NK-92 treated with Interleukin-12 subunit alpha and Interleukin-12 subunit beta, amount 100 ng/mL, for 24 hours (cell line): ENCODE data around the gene ZNF749.

ENCODE experiments used
- DNase-seq: peaks from one replicate; lab custom pipeline; 2025; lab: John Stamatoyannopoulos, UW

The ZNF749 gene

DNA sequence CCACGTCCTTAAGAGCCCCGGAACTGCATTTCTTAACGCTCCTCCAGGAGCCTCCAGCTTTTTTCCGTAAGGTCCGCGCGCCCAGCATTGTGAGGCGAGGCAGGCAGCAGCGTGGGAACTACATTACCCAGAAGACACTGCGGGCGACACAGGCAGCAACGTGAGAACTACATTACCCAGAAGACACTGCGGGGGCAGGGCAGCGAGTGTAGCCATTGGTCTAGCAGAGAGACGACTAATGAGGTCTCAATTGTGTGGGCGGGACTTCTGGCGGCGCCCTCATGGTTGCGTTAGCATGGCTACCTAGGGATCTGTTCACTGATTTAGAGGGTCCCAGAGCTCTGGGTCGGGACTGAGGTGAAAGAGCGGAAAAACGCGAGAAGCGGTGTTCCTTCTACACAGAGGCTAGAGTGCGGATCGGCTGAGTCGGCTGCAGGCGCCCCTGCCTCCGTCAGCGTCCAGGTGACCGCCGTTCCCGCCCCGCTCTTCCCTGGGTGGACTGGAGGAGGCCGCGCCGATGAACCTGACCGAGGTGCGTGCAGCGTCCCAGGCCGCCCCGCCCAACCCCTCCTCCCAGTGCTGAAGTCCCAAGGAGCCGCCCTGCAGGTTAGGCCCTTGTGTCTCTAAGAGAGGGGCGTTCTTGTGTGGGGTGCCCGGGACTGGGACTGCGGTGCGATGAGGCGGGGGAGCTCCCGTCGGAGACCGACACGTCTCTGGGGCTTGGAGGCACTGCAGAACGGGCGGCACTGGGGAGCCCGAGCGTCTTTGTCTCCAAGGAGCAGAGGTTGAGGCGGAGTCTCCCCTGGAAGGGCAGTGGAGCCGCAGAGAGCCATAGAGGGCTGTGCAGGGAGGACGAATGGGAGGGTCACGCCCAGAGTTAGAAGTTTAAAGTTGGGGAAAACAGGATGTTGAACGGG is at the start of gene ZNF749:
ZNF749 (plus strand) TSS at position 264 of the 917 bp plus-strand sequence; CDS start at position 518, 254 bp downstream.
- DNase-seq, result peak; percentile 96

DNA sequence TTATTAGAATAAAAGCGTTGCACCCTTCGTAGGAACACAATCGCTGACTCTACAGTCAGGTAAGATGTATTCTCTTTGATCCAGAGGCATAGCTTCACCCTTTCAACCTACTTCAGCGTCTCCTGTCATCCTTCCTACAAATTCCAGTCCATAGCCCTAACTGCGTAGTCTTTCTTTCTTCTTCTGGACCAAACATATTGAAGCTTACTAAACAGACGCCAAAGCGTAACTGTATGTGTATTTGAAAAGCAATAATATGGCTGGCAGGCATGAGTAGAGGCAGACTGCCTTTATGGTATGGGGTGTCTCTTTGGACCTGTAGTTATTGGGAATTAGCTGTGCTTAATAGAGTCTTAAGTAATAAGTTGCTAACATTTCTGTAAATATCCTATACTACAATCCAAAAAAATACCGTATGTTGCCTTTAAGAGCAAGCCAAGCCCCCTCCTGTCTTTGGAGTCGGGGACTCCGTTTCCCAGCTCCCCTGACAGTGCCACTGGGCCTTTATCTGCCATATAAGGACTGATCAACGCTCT is 45.9 kb upstream of the ZNF749 start:
- DNase-seq, result no peak

DNA sequence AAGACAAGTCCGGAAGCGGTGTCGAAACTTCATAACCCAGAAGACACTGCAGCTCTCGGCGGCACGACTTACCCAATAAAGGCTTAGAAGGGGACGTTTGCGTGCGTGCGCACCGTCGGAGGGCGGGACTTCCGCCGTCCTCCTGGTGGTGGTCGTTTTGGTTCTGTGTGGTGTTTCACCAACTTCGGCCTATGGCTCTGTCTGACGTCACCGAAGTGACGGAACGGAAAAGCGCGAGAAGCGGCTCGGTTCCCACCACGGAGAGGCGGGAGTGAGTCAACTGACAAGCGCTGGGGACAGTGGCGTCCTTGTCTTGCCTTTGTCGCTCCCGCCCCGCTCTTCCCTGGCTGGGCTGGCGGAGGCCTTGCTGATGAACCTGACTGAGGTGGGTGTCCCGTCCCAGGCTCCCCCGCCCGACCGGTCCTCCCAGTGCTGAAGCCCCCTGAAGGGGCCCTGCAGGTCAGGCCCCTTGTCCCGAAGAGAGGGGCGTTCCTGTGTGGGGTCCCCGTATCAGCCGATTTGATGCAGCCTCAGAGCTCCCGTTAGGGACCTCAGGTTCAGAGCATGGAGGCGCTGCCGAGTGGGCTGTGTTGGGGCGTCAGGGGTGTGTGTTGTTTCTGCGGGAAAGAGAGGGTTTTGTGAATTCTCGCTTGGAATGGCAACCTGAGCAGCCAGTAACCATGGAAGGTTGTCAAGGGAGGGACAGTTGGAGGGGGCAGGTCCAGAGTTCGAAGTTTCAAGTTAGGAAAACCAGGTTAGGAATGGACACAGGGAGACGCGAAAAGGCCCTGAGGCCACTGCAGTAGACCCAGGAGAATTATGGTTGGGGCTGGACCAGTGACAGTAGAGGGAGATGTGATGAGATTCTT is 45.2 kb upstream of the ZNF749 start, which contains the start of gene ZNF548:
ZNF548 (plus strand) TSS at position 125 of the 869 bp plus-strand sequence; CDS start at position 371, 246 bp downstream.
- DNase-seq, result peak; percentile 95

DNA sequence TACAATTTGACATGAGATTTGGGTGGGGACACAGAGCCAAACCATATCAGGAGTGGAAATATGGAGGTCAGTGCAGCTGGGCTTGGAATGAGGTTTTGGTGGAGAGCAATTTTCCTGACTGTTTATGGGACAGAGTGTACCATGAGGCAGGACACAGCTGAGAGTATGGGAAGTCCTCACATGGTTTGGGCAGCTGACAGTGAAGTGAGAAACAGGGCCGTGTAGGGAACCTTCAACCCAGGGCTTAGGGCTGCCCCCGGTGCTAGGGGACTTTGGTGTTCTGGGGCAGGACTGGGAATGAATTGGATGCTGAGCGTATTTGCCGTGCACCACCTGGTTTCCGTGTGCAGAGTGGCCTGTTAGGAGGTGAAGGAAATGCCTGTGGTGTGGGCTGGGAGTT is 39.4 kb upstream of the ZNF749 start:
- DNase-seq, result no peak

DNA sequence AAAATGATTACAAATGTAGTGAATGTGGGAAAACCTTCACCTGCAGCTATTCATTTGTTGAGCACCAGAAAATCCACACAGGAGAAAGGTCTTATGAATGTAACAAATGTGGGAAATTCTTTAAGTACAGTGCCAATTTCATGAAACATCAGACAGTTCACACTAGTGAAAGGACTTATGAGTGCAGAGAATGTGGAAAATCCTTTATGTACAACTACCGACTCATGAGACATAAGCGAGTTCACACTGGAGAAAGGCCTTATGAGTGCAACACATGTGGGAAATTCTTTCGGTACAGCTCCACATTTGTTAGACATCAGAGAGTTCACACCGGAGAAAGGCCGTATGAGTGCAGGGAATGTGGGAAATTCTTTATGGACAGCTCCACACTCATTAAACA is 36.3 kb upstream of the ZNF749 start:
- no peak for DNase-seq

DNA sequence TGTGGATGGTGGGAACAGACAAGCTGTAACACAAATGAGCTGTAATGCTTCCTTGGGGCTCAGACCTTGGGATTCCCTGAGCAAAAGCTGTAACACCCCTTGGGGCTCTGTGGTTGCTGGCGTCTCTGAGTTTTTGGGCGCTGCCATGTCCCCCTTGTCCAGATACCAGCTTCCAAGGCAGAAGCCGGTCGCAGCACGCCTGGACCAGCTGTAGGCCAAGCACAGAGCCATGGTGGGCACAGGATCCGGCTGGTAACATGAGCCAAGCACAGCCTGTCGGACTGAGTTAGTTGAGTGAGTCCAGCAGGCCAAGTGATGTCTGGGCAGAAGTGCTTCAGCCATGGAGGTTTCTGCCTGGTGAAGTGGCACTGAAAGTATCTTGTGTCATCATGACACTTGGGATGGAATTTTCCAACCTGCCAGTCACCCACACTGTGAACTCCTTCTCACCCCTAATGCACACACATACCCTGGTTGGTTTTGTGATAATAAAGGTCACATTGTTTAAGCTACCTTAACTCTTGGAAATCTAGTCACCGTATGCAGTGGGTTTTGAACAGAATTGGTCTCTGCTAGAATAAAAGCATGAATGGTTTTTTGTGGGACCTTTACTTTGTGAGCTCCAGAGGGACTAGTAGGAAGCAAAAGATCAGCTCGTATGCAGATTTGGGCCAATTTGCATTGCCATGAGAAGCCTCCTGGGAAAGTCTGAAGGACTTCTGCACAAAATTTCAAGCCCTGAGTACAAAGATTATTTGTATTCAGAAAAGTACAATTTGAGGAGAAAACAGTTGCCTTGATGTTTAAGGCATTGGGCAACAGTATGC is 31.2 kb upstream of the ZNF749 start:
- DNase-seq, result no peak

DNA sequence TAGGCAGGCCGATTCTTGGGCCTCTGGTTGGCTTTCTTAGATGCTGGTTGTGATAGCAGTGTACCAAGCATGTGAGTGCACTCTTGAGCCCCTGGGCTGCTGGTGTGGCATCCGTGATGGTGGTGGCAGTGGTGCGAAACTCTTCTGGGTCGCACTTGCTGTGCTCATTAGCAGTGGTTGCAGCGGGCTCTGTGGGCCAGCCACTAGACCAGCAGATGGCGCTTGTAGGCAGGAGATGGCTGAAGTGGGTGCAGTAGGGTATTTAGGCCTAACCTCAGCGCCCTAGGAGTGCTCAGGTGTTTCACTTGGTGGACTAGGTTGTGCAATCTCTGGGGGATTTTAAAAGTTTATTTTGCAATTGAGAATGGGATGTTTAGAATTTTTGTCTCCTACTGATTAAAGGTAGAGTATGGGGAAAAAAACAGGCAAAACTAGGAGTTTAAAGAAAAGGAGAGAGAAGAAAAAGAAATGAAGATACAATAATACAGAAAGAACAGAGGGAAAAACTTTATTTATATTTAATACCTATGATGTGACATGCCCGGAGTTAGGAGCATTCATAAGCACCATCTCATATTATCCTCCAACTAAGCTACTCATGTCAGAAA is 28.5 kb upstream of the ZNF749 start:
- peak; percentile 50 for DNase-seq

DNA sequence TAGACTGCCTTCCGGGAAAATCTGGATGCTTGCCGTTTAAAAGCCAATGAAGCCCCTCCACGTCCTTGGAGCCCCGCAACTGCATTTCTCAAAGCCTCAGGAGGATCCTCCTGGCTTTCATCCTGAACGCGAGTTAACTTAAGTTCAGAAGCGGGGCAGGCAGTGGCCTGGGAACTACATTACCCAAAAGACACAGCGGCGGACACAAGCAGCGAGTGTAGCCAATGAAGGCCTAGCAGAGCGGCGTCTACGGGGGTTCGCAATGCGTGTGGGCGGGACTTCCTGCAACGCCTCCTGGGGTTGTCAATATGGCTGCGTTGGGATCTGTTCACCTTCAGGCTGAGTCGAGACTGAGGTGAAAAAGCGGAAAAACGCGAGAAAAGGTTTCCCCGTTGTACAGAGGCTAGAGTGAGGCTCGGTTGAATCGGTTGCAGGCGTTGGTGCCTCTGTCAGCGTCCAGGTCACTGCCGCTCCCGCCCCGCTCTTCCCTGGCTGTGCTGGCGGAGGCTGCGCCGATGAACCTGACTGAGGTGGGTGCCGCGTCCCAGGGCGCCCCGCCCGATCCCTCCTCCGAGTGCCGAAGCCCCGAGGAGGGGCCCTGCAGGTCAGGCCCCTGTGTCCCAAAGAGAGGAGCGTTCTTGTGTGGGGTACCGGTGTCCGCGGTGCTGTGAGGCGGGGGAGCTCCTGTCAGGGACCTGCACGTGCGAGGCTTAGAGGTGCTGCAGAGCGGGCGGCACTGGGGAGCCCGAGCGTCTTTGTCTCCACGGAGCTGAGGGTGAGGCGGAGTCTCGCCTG is 24.1 kb upstream of the ZNF749 start, which contains the start of gene ZNF17:
ZNF17 (plus strand) TSS at position 285 of the 795 bp plus-strand sequence. CDS start 2,455 bp downstream, outside the sequence.
- DNase-seq, result peak; percentile 88

DNA sequence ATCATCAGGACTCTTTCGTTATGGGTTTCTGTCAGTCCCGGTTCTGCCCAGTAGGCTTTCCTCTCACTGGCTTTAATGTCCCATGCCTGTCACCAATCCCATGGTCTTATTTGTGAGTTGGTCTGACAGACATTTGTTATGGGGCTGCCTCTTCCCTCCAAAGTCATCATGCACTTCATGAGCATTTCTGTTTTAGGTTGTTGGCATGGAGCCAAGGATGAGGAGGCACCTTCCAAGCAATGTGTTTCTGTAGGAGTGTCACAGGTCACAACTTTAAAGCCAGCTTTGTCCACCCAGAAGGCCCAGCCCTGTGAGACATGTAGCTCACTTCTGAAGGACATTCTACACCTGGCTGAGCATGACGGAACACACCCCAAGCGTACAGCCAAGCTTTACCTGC is 15.7 kb upstream of the ZNF749 start:
- no peak for DNase-seq

DNA sequence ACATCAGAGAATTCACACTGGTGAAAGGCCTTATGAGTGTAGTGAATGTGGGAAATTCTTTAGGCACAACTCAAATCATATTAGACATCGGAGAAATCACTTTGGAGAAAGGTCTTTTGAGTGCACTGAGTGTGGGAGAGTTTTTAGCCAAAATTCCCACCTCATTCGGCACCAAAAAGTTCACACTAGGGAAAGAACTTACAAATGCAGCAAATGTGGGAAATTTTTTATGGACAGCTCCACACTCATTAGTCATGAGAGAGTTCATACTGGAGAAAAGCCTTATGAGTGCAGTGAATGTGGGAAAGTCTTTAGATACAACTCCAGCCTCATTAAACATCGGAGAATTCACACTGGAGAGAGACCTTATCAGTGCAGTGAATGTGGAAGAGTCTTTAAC is 14.1 kb upstream of the ZNF749 start:
- DNase-seq, result no peak

DNA sequence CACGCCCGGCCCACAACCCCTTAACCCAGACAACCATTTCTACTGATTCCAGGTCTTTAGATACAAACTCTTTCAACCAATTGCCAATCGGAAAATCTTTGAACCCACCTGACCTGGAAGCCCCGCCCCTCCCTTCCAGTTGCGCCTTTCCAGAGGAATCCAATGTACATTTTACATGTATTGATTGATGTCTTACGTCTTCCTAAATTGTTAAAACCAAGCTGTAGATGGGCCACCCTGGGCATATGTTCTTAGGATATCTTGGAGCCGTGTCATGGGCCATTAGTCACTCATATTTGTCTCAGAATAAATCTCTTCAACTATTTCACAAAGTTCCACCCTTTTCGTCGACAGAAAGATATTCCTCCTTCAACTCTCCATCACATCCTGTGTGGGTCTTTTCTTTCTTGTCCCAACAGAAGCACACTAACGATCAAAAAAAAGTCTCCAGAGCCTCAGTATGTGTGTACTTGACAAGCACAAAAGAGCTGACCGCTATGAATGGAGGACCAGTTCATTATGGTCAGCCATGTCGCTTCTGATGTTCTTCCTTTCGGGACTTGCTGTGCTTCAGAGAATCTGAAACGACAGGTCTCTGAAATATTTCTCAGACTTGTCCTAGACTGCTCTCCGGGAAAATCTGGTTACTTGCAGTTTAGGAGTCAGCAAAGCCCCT is 601 bp upstream of the ZNF749 start:
- no peak for DNase-seq

DNA sequence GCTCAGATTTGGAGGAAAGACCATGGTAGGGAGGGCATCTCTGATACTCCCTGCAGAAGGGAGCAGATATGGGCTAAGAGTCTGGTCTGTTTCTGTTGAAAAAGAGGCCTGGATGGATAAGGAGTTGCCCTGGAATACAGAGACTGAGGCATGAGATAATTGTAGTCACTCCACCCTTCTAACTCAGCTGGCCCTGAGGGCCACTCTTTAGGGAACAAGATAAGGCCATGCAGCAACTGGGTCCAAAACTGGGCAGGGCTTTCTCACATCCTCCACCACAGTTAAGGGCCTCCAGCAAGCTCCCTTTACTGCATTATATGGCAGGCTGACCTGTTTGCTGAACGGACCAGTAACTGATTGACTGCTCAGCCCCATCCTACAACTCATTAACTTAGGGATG is 1.3 kb downstream of the ZNF749 start:
- no peak for DNase-seq

DNA sequence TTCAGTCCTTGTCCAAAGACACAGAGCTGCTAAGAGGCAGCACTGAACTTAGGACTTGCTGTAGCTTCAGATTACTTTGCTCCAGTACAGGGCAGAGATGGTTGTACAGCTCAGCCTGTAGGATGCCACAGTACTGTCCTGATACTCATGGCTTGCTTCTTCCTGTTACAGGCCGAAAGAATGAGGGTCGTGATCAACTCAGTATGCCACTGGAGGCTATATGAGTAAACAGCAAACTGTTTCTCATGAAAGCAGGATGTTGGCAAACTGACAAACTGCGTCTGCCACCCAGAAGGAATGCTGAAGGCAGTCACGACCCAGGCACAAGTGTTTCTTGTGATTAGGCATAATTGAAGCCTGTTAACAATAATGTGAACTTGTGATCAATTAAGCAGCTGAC is 2.8 kb downstream of the ZNF749 start:
- no peak for DNase-seq

DNA sequence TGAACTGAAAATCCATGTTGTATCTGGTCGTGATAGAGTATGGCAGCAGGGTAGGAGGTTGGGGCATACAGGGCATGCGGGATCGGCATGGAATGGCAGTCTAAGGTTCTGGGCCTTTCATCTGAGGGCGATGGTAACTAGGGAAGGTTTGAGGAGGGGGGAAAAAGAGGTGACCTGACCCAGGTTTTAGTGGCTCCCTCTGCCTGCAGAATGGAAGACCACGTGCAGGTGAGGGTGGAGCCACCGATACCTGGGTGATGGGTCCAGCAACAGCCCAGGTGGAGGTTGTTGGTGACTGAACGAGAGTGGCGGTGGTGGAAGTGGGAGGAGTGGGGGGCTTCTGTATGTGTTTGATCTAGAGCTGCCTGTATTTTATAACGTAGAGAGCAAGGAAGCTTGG is 3.8 kb downstream of the ZNF749 start:
- DNase-seq, result no peak

DNA sequence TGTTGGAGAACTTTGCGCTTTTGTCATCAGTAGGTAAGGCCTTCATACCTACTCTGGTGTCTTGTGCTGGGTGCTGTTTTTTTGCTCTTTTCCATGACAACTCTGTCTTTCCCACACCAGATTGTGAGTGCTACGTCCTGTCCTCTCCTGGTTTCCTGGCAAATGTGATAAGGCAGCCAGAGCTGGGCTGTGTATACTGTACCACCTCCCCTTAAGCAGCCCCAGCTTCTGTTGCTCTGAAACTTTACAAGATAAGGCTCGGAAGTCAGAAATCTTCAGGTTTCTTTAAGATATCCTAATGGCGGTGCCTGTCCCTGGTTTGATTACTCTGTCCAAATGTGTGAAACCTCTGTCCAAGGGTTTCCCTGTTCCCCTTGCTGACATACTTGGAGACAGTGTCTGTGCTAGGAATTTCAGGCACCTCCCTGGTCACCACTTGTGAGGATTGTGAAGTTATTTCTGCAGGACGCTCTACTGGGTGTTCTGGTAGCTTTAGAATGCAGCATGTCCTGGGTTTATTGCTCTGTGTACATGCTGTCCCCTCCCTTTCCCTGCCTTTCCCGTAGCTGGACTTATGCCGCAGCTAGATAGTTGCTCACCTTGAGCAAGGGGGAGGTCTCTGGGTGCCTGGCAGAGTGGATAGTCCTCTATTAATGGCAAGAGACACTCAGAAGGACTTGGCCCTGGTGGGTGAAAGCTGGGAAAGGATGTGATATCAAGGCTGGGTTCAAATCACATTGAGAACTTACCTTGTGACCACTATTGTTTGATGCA is 7.0 kb downstream of the ZNF749 start:
- DNase-seq, result no peak

DNA sequence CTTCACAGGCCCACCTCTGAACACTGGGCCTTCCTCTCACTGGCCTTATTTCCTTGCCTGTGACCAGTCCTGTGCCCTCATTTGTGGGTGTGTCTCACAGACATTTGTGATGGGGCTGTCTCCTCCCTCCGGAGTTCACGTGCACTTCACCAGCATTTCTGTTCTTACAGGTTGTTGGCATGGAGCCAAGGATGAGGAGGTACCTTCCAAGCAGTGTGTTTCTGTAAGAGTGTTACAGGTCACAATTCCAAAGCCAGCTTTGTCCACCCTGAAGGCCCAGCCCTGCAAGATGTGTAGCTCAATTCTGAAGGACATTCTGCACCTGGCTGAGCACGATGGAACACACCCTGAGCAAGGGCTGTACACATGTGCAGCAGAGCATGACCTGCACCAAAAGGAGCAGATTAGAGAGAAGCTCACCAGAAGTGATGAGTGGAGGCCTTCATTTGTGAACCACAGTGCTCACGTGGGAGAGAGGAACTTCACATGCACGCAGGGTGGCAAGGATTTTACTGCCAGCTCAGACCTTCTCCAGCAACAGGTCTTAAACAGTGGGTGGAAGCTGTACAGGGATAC is 8.1 kb downstream of the ZNF749 start:
- DNase-seq, result no peak

DNA sequence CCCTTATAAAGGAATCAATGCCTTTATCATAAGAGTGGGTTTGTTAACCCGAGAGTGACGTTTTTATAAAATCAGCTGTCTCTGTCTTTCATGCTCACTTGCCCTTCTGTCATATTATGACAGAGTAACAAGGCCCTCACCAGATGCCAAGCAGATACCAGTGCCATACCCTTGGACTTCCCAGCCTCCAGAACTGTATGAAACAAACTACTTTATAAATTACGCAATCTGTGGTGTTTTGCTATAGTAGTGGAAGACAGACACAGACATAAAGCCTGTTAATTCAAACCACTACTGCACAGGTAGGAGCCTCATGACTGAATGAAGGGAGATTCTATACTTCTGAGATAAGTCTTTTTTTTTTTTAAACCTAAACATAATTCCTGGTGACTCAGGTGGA is 17.2 kb downstream of the ZNF749 start:
- no peak for DNase-seq

DNA sequence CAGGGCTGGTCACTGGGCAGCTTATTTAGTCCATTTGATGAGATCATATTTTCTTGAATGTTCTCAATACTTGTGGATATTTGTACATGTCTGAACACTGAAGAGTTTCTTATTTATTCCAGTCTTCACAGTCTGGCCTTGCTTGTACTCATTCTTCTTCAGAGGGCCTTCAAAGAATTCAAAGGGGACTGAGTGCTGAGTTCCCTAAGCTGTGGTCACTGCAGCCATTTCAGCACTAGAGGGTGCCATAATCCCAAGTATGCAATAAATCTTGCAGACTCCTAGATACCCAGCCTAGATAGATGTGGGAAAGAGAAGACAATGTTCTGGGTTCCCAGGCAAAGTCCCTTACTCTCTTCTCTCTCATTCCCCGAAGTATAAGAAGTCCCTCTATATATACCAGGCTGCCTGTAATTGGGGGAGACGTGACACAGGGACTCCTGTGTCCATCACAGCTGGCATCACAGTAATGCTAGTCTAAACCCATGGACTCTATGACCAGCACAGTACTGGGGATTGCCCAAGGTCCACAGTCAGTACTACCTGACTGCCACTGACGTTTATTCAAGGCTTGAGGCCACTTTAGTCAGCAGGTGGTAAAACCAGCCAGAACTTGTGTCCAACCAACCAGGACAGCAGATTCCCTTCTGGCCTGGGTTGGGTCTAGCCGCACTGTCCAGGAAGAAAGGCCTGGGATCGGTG is 30.7 kb downstream of the ZNF749 start:
- DNase-seq, result no peak
